Measurements from ENCODE around the gene JCAD. TPM values are rescaled to one million over a fixed set of nuclear protein-coding genes. Genes with fewer than 3 reads are reported as not detected.

Gene JCAD
- total RNA-seq, 2 donors from 2014 or later: 40.8 to 52.2 TPM

GRCh38 chr10:30047430-30047829, 12.0 kb downstream of the JCAD start:
- no peaks in the 10 kb centered on the region for H3K27me3 ChIP-seq (ENCODE audit: control insufficient read depth, insufficient read depth, low read length, poor library complexity, severe bottlenecking)
- 94 to 99% methylated on average over 11 to 21 of the region's 21 CpGs for WGBS, 2 experiments (ENCODE audit: insufficient coverage in 1 of 2, insufficient read length in 1 of 2)
- peaks cover 18% of the 10 kb centered on the region for H3K27me3 Mint-ChIP-seq (ENCODE audit: insufficient read depth)
- no peak overlapping the region for H3K9ac ChIP-seq (ENCODE audit: extremely low read depth, low read length, poor library complexity, severe bottlenecking)
- no peak overlapping the region for H3K27ac Mint-ChIP-seq
- no peaks in the 10 kb centered on the region for H3K9me3 Mint-ChIP-seq
- no peak for TF ChIP-seq CTCF (conservative IDR thresholded peaks at IDR 0.05)
- H3K36me3 Mint-ChIP-seq (ENCODE audit: low read depth): peaks cover 70% of the 10 kb centered on the region
- peaks cover 63% of the 10 kb centered on the region for H3K36me3 ChIP-seq (ENCODE audit: control insufficient read depth, insufficient read depth, low read length)
- no peaks in the 10 kb centered on the region for H3K9me3 ChIP-seq (ENCODE audit: control insufficient read depth, low read length)
- H3K27ac ChIP-seq (ENCODE audit: low read depth, low read length): no peak overlapping the region
- H3K4me3 Mint-ChIP-seq: no peak overlapping the region
- H3K4me3 ChIP-seq (ENCODE audit: low read length): no peak overlapping the region
- peaks cover 49% of the 10 kb centered on the region for H3K4me1 Mint-ChIP-seq
- peaks cover 6% of the 10 kb centered on the region for H3K4me1 ChIP-seq (ENCODE audit: control insufficient read depth, insufficient read depth, low read length)
- no peak for DNase-seq

- 63 to 73% methylated on average over 3 of the region's 3 CpGs for WGBS, 2 experiments (ENCODE audit: insufficient coverage in 1 of 2, insufficient read length in 1 of 2)
- Histone ChIP-seq H3K4me1 (ENCODE audit: control insufficient read depth, insufficient read depth, low read length) (peaks cover 6% of the 10 kb centered on the region), H3K27ac (ENCODE audit: low read depth, low read length) (no peak overlapping the region), H3K9me3 (ENCODE audit: control insufficient read depth, low read length) (no peaks in the 10 kb centered on the region), H3K9ac (ENCODE audit: extremely low read depth, low read length, poor library complexity, severe bottlenecking) (no peak overlapping the region), H3K27me3 (ENCODE audit: control insufficient read depth, insufficient read depth, low read length, poor library complexity, severe bottlenecking) (no peaks in the 10 kb centered on the region), H3K4me3 (ENCODE audit: low read length) (no peak overlapping the region), H3K36me3 (ENCODE audit: control insufficient read depth, insufficient read depth, low read length) (peaks cover 68% of the 10 kb centered on the region)
- Mint-ChIP-seq H3K4me3 (no peak overlapping the region), H3K36me3 (ENCODE audit: low read depth) (peaks cover 69% of the 10 kb centered on the region), H3K27ac (no peak overlapping the region), H3K4me1 (peaks cover 52% of the 10 kb centered on the region), H3K27me3 (ENCODE audit: insufficient read depth) (peaks cover 15% of the 10 kb centered on the region), H3K9me3 (no peaks in the 10 kb centered on the region)
- no peak for TF ChIP-seq CTCF (conservative IDR thresholded peaks at IDR 0.05)
- DNase-seq: no peak
Observed at GRCh38 chr10:30046476-30046875, 12.9 kb downstream of the JCAD start.

GRCh38 chr10:30045961-30046360, 13.4 kb downstream of the JCAD start:
- Histone ChIP-seq H3K4me1 (ENCODE audit: control insufficient read depth, insufficient read depth, low read length) (peaks cover 6% of the 10 kb centered on the region), H3K9ac (ENCODE audit: extremely low read depth, low read length, poor library complexity, severe bottlenecking) (no peak overlapping the region), H3K27ac (ENCODE audit: low read depth, low read length) (no peak overlapping the region), H3K4me3 (ENCODE audit: low read length) (no peak overlapping the region), H3K36me3 (ENCODE audit: control insufficient read depth, insufficient read depth, low read length) (peaks cover 73% of the 10 kb centered on the region), H3K27me3 (ENCODE audit: control insufficient read depth, insufficient read depth, low read length, poor library complexity, severe bottlenecking) (no peaks in the 10 kb centered on the region), H3K9me3 (ENCODE audit: control insufficient read depth, low read length) (no peaks in the 10 kb centered on the region)
- no peak for TF ChIP-seq CTCF (conservative IDR thresholded peaks at IDR 0.05)
- Mint-ChIP-seq H3K4me1 (peaks cover 58% of the 10 kb centered on the region), H3K27me3 (ENCODE audit: insufficient read depth) (peaks cover 13% of the 10 kb centered on the region), H3K36me3 (ENCODE audit: low read depth) (peaks cover 68% of the 10 kb centered on the region), H3K9me3 (no peaks in the 10 kb centered on the region), H3K4me3 (no peak overlapping the region), H3K27ac (no peak overlapping the region)
- 89 to 95% methylated on average over 3 to 7 of the region's 7 CpGs for WGBS, 2 experiments (ENCODE audit: insufficient coverage in 1 of 2, insufficient read length in 1 of 2)
- DNase-seq: no peak
